Activated gamma-delta T cell (primary cell): Measurements from ENCODE around the gene GPATCH4.

Source experiments
- DNase-seq: peaks from one replicate; lab custom pipeline; 2025; lab: John Stamatoyannopoulos, UW

GPATCH4 gene

DNA sequence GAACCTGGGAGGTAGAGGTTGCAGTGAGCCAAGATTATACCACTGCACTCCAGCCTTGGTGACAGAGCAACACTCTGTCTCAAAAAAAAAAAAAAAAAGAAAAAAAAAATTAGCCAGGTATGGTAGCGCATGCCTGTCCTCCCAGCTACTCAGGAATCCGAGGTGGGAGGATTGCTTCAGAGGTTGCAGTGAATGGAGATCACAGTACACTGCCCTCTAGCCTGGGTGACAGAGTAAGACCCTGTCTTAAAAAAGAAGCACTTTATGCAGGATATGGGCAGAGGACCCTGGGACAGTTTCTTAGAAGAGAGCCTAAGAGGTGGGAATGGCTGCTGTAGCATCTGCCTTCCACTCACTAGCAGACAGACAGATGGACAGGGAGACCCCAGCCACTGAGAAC is 51.9 kb downstream of the GPATCH4 start:
- no peak for DNase-seq

- DNase-seq, result no peak
These were observed 53.3 kb downstream of the GPATCH4 start for GRCh38 chr1:156547982-156548381.

- no peak for DNase-seq
These were observed 53.8 kb downstream of the GPATCH4 start for GRCh38 chr1:156547434-156547833.

DNA sequence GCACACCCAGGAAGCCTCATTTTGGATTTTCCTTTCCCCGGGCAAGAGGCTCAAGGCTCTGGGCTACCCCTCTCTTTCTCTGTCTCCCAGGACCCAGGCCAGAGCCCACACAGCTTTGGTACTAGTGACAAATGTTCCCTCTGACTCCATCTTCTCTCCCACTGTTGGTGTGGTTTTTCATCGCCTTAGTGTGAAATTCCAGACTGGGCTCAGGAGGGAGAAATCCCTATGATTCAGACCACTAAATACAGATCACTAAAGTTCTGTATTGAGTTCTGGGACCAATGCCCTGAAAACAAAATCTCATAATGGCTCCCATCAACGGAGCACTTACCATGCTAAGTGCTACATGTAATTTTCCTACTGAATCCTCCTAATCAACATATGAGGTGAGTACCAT is 55.0 kb downstream of the GPATCH4 start:
- DNase-seq, result no peak

- DNase-seq, result no peak
These were observed 56.6 kb downstream of the GPATCH4 start for GRCh38 chr1:156544592-156545102.
